ENCODE results near the gene ROMO1.
"Not testable (repeated sequence)": the region's sequence is repeated elsewhere in the genome, so short reads cannot be mapped to it uniquely, and the experiment has no call there.

Gene ROMO1

DNA sequence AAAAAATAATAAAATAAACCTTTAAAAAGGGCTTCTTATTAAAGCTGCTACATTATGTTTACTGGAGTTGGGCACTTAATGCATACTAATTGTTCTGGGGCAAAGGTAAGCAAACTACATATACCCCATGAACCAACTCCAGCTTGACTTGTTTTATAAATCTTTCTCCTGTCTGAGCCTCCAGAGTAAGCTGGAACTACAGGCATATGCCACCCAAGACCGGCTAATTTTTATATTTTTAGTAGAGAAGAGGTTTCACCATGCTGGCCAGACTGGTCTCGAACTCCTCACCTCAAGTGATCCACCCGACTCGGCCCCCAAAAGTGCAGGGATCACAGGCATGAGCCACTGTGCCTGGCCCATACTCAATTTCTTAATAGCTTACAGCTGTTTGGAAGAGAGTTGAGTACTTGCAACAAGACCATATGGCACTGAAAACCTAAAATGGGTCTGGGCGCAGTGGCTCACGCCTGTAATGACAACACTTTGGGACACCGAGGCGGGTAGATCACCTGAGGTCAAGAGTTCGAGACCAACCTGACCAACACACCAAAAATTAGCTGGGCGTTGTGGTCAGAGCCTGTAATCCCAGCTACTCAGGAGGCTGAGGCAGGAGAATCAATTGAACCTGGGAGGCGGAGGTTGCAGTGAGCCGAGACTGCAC is 19.9 kb downstream of the ROMO1 start:
- TF ChIP-seq, protein P1, sequence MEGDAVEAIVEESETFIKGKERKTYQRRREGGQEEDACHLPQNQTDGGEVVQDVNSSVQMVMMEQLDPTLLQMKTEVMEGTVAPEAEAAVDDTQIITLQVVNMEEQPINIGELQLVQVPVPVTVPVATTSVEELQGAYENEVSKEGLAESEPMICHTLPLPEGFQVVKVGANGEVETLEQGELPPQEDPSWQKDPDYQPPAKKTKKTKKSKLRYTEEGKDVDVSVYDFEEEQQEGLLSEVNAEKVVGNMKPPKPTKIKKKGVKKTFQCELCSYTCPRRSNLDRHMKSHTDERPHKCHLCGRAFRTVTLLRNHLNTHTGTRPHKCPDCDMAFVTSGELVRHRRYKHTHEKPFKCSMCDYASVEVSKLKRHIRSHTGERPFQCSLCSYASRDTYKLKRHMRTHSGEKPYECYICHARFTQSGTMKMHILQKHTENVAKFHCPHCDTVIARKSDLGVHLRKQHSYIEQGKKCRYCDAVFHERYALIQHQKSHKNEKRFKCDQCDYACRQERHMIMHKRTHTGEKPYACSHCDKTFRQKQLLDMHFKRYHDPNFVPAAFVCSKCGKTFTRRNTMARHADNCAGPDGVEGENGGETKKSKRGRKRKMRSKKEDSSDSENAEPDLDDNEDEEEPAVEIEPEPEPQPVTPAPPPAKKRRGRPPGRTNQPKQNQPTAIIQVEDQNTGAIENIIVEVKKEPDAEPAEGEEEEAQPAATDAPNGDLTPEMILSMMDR (IDR thresholded peaks at IDR 0.05; ENCODE audit: low read depth, low read length), result no peak

DNA sequence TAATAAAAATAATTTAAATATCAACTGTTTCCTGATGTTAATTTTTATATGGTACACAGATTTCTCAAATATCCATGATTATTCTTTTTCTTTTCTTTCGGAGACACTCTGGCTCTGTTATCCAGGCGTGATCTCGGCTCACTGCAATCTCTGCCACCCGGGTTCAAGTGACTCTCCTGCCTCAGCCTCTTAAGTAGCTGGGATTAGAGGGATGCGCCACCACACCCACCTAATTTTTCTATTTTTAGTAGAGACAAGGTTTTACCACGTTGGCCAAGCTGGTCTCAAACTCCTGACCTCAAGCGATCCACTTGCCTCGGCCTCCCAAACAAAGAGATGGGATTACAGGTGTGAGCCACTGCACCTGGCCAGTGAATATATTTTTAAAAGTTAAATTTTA is 20.5 kb downstream of the ROMO1 start:
- peak; percentile 58 for DNase-seq
- Histone ChIP-seq H3K27me3 (ENCODE audit: insufficient read depth, low read depth, severe bottlenecking) (no peaks in the 10 kb centered on the region), H3K27ac (peak overlapping the region; percentile 58), H3K9me3 (ENCODE audit: severe bottlenecking) (no peaks in the 10 kb centered on the region), H3K36me3 (peaks cover 98% of the 10 kb centered on the region), H3K4me3 (ENCODE audit: low read depth, low read length) (no peak overlapping the region)
- TF ChIP-seq, protein P1 (IDR thresholded peaks at IDR 0.05; ENCODE audit: low read depth, low read length), result no peak

More for the DNA sequence above, 19.9 kb downstream of the ROMO1 start:
- peak overlapping the region; percentile 58 for H3K27ac ChIP-seq
- H3K27me3 ChIP-seq (ENCODE audit: insufficient read depth, low read depth, severe bottlenecking), result no peaks in the 10 kb centered on the region
- peaks cover 98% of the 10 kb centered on the region for H3K36me3 ChIP-seq
- DNase-seq, result no peak
- no peaks in the 10 kb centered on the region for H3K9me3 ChIP-seq (ENCODE audit: severe bottlenecking)
- H3K4me3 ChIP-seq (ENCODE audit: low read depth, low read length), result no peak overlapping the region

DNA sequence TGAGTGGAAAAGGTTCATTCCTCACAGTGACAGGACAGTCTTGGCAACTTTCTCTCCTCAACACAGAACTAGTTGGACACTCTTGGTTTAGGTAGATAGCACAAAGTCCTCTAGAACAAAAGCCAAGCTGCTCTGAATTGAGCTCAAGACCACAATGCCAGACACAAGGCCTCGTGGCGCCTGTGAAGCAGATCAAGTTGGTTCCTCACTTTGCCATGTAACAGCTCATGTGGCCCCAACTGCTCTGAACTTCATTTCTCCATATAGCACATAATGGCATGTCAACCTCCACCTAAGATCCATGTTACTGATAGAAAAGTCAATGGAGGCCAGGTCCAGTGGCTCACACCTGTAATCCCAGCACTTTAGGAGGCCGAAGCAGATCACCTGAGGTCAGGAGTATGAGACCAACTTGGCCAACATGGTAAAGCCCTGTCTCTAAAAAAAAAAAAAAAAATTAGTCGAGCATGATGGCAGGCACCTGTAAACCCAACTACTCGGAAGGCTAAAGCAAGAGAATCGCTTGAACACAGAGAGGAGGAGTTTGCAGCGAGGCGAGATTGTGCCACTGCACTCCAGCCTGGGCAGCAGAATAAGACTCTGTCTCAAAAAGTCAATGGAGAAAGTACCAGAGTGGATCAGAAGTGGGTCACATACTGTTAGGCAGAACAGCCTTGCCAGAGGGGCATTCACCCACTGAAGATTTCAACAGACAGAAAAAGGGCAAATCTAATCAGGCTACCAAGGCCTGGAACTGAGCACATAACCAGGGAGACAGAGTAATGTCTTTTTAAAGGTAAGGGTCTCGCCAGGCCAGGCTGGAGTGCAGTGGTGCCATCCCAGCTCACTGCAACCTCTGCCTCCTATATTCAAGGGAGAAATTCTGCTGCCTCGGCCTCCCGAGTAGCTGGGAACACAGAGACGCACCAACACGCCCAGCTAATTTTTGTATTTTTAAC is 21.2 kb downstream of the ROMO1 start:
- TF ChIP-seq, protein P1 (IDR thresholded peaks at IDR 0.05; ENCODE audit: low read depth, low read length), result no peak
- H3K27ac ChIP-seq, result peak overlapping the region; percentile 58
- H3K36me3 ChIP-seq, result peaks cover 98% of the 10 kb centered on the region
- no peaks in the 10 kb centered on the region for H3K27me3 ChIP-seq (ENCODE audit: insufficient read depth, low read depth, severe bottlenecking)
- DNase-seq, result no peak
- no peaks in the 10 kb centered on the region for H3K9me3 ChIP-seq (ENCODE audit: severe bottlenecking)
- no peak overlapping the region for H3K4me3 ChIP-seq (ENCODE audit: low read depth, low read length)

DNA sequence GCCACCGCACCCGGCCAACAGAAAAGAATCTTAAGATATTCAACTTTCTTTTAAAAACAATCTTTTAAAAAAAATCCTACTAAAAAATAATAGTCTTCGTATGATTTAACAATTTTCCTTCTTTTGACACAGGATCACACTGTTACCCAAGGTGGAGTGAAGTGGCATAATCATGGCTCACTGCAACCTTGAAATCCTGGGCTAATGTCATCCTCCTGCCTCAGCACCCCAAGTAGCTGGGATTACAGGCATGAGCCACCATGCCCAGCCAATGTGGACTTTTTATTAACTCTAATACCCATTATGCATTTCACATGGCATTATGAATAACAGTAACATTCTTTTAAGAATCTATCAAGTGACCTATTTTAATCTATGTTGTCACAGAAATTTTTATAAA is 22.0 kb downstream of the ROMO1 start:
- DNase-seq, result no peak
- Histone ChIP-seq H3K27ac (no peak overlapping the region), H3K4me3 (ENCODE audit: low read depth, low read length) (no peak overlapping the region), H3K36me3 (peaks cover 98% of the 10 kb centered on the region), H3K9me3 (ENCODE audit: severe bottlenecking) (no peaks in the 10 kb centered on the region), H3K27me3 (ENCODE audit: insufficient read depth, low read depth, severe bottlenecking) (no peaks in the 10 kb centered on the region)
- TF ChIP-seq, protein P1 (IDR thresholded peaks at IDR 0.05; ENCODE audit: low read depth, low read length), result no peak

DNA sequence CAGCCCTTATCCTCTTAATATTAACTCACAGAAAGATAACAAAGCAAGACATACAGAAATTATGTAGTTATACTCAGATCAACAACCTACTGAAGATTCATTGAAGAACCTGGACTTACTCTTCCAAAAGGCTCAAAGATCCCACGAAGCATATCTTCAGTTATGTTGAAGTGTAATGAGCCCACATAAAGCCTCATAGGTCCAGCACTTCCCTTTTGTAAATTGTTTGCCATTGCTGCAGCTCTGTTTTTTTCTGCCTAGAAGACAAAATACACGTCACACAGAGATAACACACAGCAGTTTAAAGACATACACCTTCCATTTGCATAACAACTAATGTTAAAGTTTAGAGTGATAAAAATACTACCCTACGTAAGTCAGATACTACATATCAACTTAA is 22.4 kb downstream of the ROMO1 start:
- peaks cover 98% of the 10 kb centered on the region for H3K36me3 ChIP-seq
- no peak for DNase-seq
- TF ChIP-seq, protein P1 (IDR thresholded peaks at IDR 0.05; ENCODE audit: low read depth, low read length), result no peak
- no peaks in the 10 kb centered on the region for H3K9me3 ChIP-seq (ENCODE audit: severe bottlenecking)
- H3K4me3 ChIP-seq (ENCODE audit: low read depth, low read length), result no peak overlapping the region
- no peak overlapping the region for H3K27ac ChIP-seq
- H3K27me3 ChIP-seq (ENCODE audit: insufficient read depth, low read depth, severe bottlenecking), result no peaks in the 10 kb centered on the region

DNA sequence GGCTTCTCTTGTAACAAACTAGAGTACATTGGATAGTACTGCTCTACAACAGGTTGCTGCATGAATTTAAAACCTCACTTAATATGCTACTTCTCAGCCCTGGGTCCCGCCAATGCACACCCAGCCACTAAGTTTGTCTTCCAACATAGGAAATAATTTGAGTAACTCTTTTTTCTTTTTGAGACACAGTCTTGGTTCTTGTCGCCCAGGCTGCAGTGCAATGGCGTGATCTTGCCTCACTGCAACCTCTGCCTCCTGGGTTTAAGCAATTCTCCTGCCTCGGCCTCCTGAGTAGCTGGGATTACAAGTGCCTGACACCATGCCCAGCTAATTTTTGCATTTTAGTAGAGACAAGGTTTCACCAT is 24.1 kb downstream of the ROMO1 start:
- H3K27me3 ChIP-seq (ENCODE audit: insufficient read depth, low read depth, severe bottlenecking); H3K4me3 ChIP-seq (ENCODE audit: low read depth, low read length); H3K27ac ChIP-seq; DNase-seq; H3K9me3 ChIP-seq (ENCODE audit: severe bottlenecking): not testable (repeated sequence)
- H3K36me3 ChIP-seq, result peaks cover 98% of the 10 kb centered on the region

DNA sequence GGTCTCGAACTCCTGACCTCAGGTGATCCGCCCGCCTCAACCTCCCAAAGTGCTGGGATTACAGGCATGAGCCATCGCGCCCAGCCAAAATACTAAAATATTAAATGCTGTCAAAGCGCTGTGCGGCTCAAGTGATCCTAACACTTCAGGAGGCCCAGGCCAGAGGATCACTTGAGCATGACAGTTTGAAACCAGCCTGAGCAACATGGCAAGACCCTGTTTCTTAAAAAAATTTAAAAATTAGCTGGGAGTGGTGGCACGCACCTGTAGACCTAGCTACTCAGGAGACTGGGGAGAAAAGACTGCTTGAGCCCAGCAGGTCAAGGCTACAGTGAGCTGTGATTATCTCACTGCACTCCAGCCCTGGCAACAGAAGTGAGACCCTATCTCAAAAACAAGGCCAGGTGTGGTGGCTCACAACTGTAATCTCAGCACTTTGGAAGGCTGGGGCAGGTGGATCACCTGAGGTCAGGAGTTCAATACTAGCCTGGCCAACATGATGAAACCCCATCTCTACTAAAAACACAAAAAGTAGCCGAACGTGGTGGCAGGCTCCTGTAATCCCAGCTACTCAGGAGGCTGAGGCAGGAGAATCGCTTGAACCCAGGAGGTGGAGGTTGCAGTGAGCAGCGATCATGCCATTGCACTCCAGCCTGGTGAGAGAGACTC is 24.6 kb downstream of the ROMO1 start:
- H3K9me3 ChIP-seq (ENCODE audit: severe bottlenecking); H3K4me3 ChIP-seq (ENCODE audit: low read depth, low read length); H3K27me3 ChIP-seq (ENCODE audit: insufficient read depth, low read depth, severe bottlenecking); H3K27ac ChIP-seq; DNase-seq: not testable (repeated sequence)
- peaks cover 98% of the 10 kb centered on the region for H3K36me3 ChIP-seq

All from WERI-Rb-1 (cell line).